IPS DF 4.7 (cell line): ENCODE results near the gene MARS2.
"Not testable (repeated sequence)": the region's sequence is repeated elsewhere in the genome, so short reads cannot be mapped to it uniquely, and the experiment has no call there.

Experiments
- DNase-seq: peaks from one replicate; pipeline ENCODE4 v3.0.0-alpha.2; 2013; ENCODE audit warnings: low spot score; ENCODE audit errors: extremely low read depth

Gene MARS2

GRCh38 chr2:197705121-197705911 lies at the start of gene MARS2:
Gene MARS2 (plus strand): TSS chr2:197705369. CDS start chr2:197705406, 37 bp downstream.
- peak; percentile 58 for DNase-seq

- DNase-seq = no peak
Measured at GRCh38 chr2:197657562-197657961, 47.6 kb upstream of the MARS2 start.

GRCh38 chr2:197661626-197662025 lies 43.5 kb upstream of the MARS2 start:
- DNase-seq = no peak

GRCh38 chr2:197666277-197666676 lies 38.9 kb upstream of the MARS2 start:
- no peak for DNase-seq

GRCh38 chr2:197668296-197668695 lies 36.9 kb upstream of the MARS2 start:
- DNase-seq = no peak

GRCh38 chr2:197669077-197669476 lies 36.1 kb upstream of the MARS2 start:
- no peak for DNase-seq

GRCh38 chr2:197672371-197672893 lies 32.7 kb upstream of the MARS2 start:
- DNase-seq = no peak

- DNase-seq = no peak
Measured at GRCh38 chr2:197673106-197673505, 32.1 kb upstream of the MARS2 start.

GRCh38 chr2:197673606-197674005 lies 31.6 kb upstream of the MARS2 start:
- DNase-seq = no peak

GRCh38 chr2:197674060-197674459 lies 31.1 kb upstream of the MARS2 start:
- DNase-seq = no peak

- DNase-seq = no peak
Measured at GRCh38 chr2:197674591-197674990, 30.6 kb upstream of the MARS2 start.

- no peak for DNase-seq
Measured at GRCh38 chr2:197675246-197675645, 29.9 kb upstream of the MARS2 start, which contains the start of gene RFTN2. Gene RFTN2 (minus strand): TSS chr2:197675587. CDS start chr2:197675458, 129 bp downstream.

- DNase-seq = no peak
Measured at GRCh38 chr2:197675711-197676188, 29.4 kb upstream of the MARS2 start.

GRCh38 chr2:197677056-197677455 lies 28.1 kb upstream of the MARS2 start:
- DNase-seq = no peak

- DNase-seq = no peak
Measured at GRCh38 chr2:197677483-197677882, 27.7 kb upstream of the MARS2 start.

GRCh38 chr2:197695206-197695605 lies 10.0 kb upstream of the MARS2 start:
- not testable (repeated sequence) for DNase-seq

GRCh38 chr2:197695971-197696370 lies 9.2 kb upstream of the MARS2 start:
- DNase-seq = not testable (repeated sequence)

- DNase-seq = not testable (repeated sequence)
Measured at GRCh38 chr2:197696571-197696970, 8.6 kb upstream of the MARS2 start.

GRCh38 chr2:197699724-197700123 lies 5.4 kb upstream of the MARS2 start:
- not testable (repeated sequence) for DNase-seq

- DNase-seq = no peak
Measured at GRCh38 chr2:197700960-197701359, 4.2 kb upstream of the MARS2 start.

GRCh38 chr2:197704434-197705120 lies 592 bp upstream of the MARS2 start:
- DNase-seq = no peak
